Hepatocyte (in vitro differentiated cells): ENCODE results near the gene ZSCAN5A.

ENCODE experiments used
- EZH2 ChIP-seq: fragments of 200-600 bp; sonication (generic); IDR thresholded peaks from 2 replicates; pipeline ENCODE4 v1.6.1; 2016; ENCODE audit warnings: antibody characterized with exemption, mild to moderate bottlenecking, borderline replicate concordance
- EZH2phosphoT487 ChIP-seq: fragments of 200-600 bp; sonication (generic); IDR thresholded peaks from one replicate; pipeline ENCODE4 v1.6.1; 2018; ENCODE audit warnings: antibody characterized with exemption, mild to moderate bottlenecking, low read depth, moderate library complexity; ENCODE audit not compliant: unreplicated experiment, severe bottlenecking
- TF ChIP-seq, protein P1 (sequence below): fragments of 200-600 bp; sonication (generic); IDR thresholded peaks from 2 replicates; pipeline ENCODE4 v1.5.1; 2016; ENCODE audit warnings: antibody characterized with exemption, mild to moderate bottlenecking; ENCODE audit not compliant: poor library complexity

DNA sequence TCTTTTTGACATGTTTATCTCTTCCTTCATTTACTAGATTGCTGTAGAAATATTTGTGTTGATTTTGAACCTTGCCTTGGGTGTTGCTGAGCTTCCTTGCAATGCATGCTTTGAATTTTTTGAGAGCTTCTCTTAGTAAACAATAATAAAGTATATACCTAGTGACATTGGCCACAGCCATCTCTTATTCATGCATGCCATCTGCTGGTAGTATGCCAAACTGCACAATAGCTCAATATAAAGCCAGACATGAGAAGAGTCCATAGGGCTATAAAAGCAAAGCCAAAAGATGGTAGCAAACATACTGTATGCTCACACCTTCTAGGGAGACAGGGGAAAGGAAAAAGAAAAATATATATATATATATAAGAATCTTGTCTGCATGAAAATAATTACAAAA, 18.9 kb upstream of the ZSCAN5A start:
- TF ChIP-seq, protein P1, sequence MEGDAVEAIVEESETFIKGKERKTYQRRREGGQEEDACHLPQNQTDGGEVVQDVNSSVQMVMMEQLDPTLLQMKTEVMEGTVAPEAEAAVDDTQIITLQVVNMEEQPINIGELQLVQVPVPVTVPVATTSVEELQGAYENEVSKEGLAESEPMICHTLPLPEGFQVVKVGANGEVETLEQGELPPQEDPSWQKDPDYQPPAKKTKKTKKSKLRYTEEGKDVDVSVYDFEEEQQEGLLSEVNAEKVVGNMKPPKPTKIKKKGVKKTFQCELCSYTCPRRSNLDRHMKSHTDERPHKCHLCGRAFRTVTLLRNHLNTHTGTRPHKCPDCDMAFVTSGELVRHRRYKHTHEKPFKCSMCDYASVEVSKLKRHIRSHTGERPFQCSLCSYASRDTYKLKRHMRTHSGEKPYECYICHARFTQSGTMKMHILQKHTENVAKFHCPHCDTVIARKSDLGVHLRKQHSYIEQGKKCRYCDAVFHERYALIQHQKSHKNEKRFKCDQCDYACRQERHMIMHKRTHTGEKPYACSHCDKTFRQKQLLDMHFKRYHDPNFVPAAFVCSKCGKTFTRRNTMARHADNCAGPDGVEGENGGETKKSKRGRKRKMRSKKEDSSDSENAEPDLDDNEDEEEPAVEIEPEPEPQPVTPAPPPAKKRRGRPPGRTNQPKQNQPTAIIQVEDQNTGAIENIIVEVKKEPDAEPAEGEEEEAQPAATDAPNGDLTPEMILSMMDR: peak; percentile 73
- TF ChIP-seq EZH2 (no peak), EZH2phosphoT487 (no peak)
